NCI-H1930 (cell line): ENCODE data around the gene NOM1.

ENCODE experiments used
- DNase-seq, 2 experiments: peaks; one replicate each; lab custom pipeline; 2025; lab: John Stamatoyannopoulos, UW

The NOM1 gene

GRCh38 chr7:157004521-157005455 lies 55.3 kb downstream of the NOM1 start:
- DNase-seq = no peak

GRCh38 chr7:157005456-157006204 lies 56.1 kb downstream of the NOM1 start:
- no peak for DNase-seq

- no peak for DNase-seq
These were observed 56.8 kb downstream of the NOM1 start for GRCh38 chr7:157006205-157006747.

- no peak for DNase-seq
These were observed 57.4 kb downstream of the NOM1 start for GRCh38 chr7:157006829-157007469.

- peak in 1 of 2 experiments; percentile 72 for DNase-seq
These were observed 58.1 kb downstream of the NOM1 start for GRCh38 chr7:157007470-157008066.

GRCh38 chr7:157008206-157009169 lies 59.0 kb downstream of the NOM1 start:
- DNase-seq = no peak

GRCh38 chr7:157009170-157009777 lies 59.8 kb downstream of the NOM1 start:
- no peak for DNase-seq

- peak in 1 of 2 experiments; percentile 30 for DNase-seq
These were observed 60.5 kb downstream of the NOM1 start for GRCh38 chr7:157009778-157010587.

GRCh38 chr7:157010588-157011332 lies 61.2 kb downstream of the NOM1 start, which contains the start of gene MNX1:
MNX1 (minus strand) TSS chr7:157010663; CDS start chr7:157010350, 313 bp downstream.
- DNase-seq = peak; percentile 85 to 93

GRCh38 chr7:157011333-157012112 lies 62.0 kb downstream of the NOM1 start:
- DNase-seq = peak in 1 of 2 experiments; percentile 14

GRCh38 chr7:157012113-157012547 lies 62.6 kb downstream of the NOM1 start:
- DNase-seq = no peak

GRCh38 chr7:157013101-157013500 lies 63.6 kb downstream of the NOM1 start:
- DNase-seq = no peak

- no peak for DNase-seq
These were observed 64.4 kb downstream of the NOM1 start for GRCh38 chr7:157013602-157014549.

GRCh38 chr7:157014635-157015555 lies 65.4 kb downstream of the NOM1 start:
- DNase-seq = no peak

- DNase-seq = no peak
These were observed 66.5 kb downstream of the NOM1 start for GRCh38 chr7:157016024-157016351.
